Type B pancreatic cell (in vitro differentiated cells): Measurements from ENCODE around the gene TIMM21. TPM values are rescaled to one million over a fixed set of nuclear protein-coding genes. Genes with fewer than 3 reads are reported as not detected.

Experiments
- DNase-seq: peaks from one replicate; pipeline ENCODE4 v3.0.0; 2021; ENCODE audit warnings: mixed read lengths; ENCODE audit not compliant: unreplicated experiment; ENCODE audit errors: extremely low spot score
- H3K27ac Mint-ChIP-seq: 2 replicates; pipeline ENCODE4 v1.8.0; 2021; ENCODE audit warnings: mild to moderate bottlenecking, mixed read lengths
- H3K27me3 Mint-ChIP-seq: 2 replicates; pipeline ENCODE4 v1.8.0; 2021; ENCODE audit warnings: mixed read lengths
- H3K36me3 Mint-ChIP-seq: 2 replicates; pipeline ENCODE4 v1.8.0; 2021; ENCODE audit warnings: mixed read lengths
- H3K4me1 Mint-ChIP-seq: one replicate; pipeline ENCODE4 v1.8.0; 2021; ENCODE audit warnings: mixed read lengths; ENCODE audit not compliant: unreplicated experiment
- H3K4me3 Mint-ChIP-seq: 2 replicates; pipeline ENCODE4 v1.8.0; 2021; ENCODE audit warnings: mild to moderate bottlenecking, mixed read lengths
- H3K9me3 Mint-ChIP-seq: 2 replicates; pipeline ENCODE4 v1.8.0; 2021; ENCODE audit warnings: mixed read lengths
- total RNA-seq: library from RNA; stranded (reverse); gene quantifications from 2 replicates; pipeline ENCODE4 v1.2.1, GENCODE V29; 2021; ENCODE audit warnings: low replicate concordance
- TF ChIP-seq, protein P1 (sequence below): fragments of 200-600 bp; sonication (generic); conservative IDR thresholded peaks from 2 replicates; pipeline ENCODE4 v1.5.0; 2021; ENCODE audit warnings: antibody characterized with exemption, mild to moderate bottlenecking

The TIMM21 gene
- total RNA-seq, 1 donor from 2014 or later: 44.8 TPM

DNA sequence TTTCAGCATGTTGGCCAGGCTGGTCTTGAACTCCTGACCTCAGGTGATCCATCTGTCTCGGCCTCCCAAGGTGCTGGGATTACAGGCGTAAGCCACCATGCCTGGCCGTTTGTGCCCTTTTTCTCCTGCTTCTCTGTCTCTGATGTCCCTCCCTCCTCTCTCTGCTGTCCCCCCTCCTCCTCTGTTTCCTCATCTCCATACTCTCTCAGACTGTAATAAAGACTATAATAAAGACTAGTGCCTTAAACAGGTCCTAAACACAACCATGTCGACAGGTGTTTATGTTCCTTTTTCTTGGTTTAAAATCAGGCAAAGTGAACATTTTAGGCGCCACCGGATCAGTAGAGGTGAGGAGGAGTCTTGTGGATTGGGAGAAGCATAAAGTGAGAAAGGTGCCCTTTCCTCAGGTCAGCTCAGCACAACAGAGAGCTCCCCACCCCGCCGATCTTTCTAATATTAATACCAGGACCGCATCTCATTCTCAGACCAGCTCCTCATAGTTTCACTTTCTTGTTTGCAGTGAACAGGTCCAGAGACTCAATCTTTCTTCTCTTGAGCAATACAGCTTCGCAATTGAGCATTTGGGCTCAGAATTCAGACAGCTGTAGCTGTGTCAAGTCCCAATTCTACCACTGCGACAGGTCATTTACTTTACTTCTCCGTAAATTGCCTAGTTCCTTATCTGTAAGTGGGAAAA lies 23.7 kb downstream of the TIMM21 start:
- no peak for DNase-seq
- H3K4me3 Mint-ChIP-seq: no peak overlapping the region
- no peak overlapping the region for H3K27ac Mint-ChIP-seq
- H3K36me3 Mint-ChIP-seq: no peaks in the 10 kb centered on the region
- TF ChIP-seq, protein P1, sequence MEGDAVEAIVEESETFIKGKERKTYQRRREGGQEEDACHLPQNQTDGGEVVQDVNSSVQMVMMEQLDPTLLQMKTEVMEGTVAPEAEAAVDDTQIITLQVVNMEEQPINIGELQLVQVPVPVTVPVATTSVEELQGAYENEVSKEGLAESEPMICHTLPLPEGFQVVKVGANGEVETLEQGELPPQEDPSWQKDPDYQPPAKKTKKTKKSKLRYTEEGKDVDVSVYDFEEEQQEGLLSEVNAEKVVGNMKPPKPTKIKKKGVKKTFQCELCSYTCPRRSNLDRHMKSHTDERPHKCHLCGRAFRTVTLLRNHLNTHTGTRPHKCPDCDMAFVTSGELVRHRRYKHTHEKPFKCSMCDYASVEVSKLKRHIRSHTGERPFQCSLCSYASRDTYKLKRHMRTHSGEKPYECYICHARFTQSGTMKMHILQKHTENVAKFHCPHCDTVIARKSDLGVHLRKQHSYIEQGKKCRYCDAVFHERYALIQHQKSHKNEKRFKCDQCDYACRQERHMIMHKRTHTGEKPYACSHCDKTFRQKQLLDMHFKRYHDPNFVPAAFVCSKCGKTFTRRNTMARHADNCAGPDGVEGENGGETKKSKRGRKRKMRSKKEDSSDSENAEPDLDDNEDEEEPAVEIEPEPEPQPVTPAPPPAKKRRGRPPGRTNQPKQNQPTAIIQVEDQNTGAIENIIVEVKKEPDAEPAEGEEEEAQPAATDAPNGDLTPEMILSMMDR: no peak
- H3K4me1 Mint-ChIP-seq: no peaks in the 10 kb centered on the region
- no peaks in the 10 kb centered on the region for H3K9me3 Mint-ChIP-seq
- peaks cover 40% of the 10 kb centered on the region for H3K27me3 Mint-ChIP-seq

DNA sequence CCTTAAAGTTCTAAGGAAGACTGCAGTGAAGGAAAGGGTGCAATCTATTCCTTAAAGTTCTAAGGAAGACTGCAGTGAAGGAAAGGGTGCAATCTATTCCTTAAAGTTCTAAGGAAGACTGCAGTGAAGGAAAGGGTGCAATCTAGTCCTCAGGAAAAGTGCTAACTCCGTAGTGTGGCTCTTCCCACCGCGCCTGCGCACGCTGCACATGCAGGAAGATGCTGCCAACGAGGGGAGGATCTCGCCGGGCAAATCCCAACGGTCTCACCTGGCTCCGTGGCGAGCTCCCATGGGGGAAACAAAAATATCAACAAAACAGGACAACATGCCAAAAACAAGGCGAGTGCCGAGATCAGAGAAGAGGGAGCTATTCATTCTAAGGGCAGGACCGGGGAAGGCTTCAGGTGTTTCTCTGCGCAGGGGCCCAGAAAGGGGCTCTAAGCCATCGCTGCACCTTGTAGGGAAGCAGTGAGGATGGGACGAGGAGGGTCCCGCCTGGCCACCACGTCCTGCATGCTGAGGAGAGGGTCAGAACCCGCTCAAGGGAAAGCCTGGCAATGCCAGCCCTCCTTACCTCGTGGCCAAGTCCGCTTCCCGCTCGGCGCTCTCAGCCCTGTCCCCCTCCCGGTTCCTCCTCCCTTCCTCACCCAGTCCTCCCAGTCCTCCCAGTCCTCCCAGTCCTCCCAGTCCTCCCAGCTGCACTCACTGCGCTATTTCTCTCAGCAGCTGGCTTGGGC lies 24.5 kb downstream of the TIMM21 start:
- no peak overlapping the region for H3K4me3 Mint-ChIP-seq
- peaks cover 41% of the 10 kb centered on the region for H3K27me3 Mint-ChIP-seq

DNA sequence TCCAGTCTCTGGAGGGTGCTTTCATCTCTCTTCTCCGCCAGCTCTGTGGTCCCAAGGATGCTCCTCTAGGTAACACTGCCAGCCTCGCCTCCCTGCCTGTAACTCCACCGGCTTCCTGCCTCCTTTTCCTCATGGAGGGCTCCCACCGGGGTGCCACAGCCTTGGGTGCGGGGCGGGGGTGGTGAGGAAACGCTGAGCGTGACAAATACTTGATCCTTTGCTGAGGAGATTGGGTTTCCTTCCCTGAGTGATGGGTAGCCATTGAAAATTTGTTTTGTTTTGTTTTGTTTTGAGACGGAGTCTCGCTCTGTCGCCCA lies 25.1 kb downstream of the TIMM21 start:
- Mint-ChIP-seq H3K27ac (no peak overlapping the region), H3K27me3 (peaks cover 43% of the 10 kb centered on the region)
- DNase-seq: no peak

More for the DNA sequence above, 24.5 kb downstream of the TIMM21 start:
- Mint-ChIP-seq H3K27ac (no peak overlapping the region), H3K36me3 (no peaks in the 10 kb centered on the region), H3K9me3 (no peaks in the 10 kb centered on the region), H3K4me1 (no peaks in the 10 kb centered on the region)
- TF ChIP-seq, protein P1: no peak
- DNase-seq: no peak

GRCh38 chr18:74175658-74176057 lies 27.3 kb downstream of the TIMM21 start:
- Mint-ChIP-seq H3K4me3 (no peak overlapping the region), H3K27me3 (peaks cover 33% of the 10 kb centered on the region), H3K4me1 (no peaks in the 10 kb centered on the region), H3K36me3 (no peaks in the 10 kb centered on the region), H3K27ac (no peak overlapping the region), H3K9me3 (no peaks in the 10 kb centered on the region)
- TF ChIP-seq, protein P1: no peak
- DNase-seq: no peak

More for the DNA sequence above, 25.1 kb downstream of the TIMM21 start:
- Mint-ChIP-seq H3K36me3 (no peaks in the 10 kb centered on the region), H3K9me3 (no peaks in the 10 kb centered on the region), H3K4me3 (no peak overlapping the region), H3K4me1 (no peaks in the 10 kb centered on the region)
- TF ChIP-seq, protein P1: no peak

GRCh38 chr18:74178884-74179283 lies 30.6 kb downstream of the TIMM21 start:
- Mint-ChIP-seq H3K36me3 (no peaks in the 10 kb centered on the region), H3K27ac (no peak overlapping the region), H3K9me3 (no peaks in the 10 kb centered on the region), H3K27me3 (peaks cover 20% of the 10 kb centered on the region), H3K4me3 (no peak overlapping the region), H3K4me1 (peaks cover 4% of the 10 kb centered on the region)
- TF ChIP-seq, protein P1: no peak
- no peak for DNase-seq
